ENCODE measurements around the gene GABARAPL2. TPM values are rescaled to one million over a fixed set of nuclear protein-coding genes. Genes with fewer than 3 reads are reported as not detected.
A peak's percentile ranks its signal among the peaks of the same experiment; 100 is the strongest.

Gene GABARAPL2
- total and polyA plus RNA-seq, 2 experiments from 2014 or later = 47.8 to 130 TPM

DNA sequence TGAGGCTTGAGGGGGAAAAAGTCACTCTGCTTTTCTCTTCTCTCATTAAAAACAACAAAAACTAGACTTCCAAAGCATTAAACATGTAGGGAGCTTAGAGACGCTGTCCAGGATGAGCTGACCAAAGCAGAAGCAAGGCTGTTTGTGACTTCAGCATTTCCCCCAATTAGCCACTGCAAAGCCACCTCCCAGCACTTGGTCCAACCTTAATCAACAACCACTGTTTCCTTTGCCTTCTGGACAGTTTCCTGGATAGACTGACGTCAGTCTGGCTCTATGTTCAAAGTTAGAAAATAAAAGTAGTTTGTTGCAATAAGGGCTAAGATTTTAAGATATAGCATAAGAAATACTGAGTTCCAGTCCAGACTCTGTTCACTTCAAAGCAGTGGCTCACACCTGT lies 13.2 kb upstream of the GABARAPL2 start (continued):
- TF ChIP-seq EZH2phosphoT487 (IDR thresholded peaks at IDR 0.05; ENCODE audit: unreplicated experiment) = no peak
- no peak for TF ChIP-seq CREB1 (CRISPR knock-in tag; IDR thresholded peaks at IDR 0.05; ENCODE audit: low read depth)
- TF ChIP-seq, protein P1, sequence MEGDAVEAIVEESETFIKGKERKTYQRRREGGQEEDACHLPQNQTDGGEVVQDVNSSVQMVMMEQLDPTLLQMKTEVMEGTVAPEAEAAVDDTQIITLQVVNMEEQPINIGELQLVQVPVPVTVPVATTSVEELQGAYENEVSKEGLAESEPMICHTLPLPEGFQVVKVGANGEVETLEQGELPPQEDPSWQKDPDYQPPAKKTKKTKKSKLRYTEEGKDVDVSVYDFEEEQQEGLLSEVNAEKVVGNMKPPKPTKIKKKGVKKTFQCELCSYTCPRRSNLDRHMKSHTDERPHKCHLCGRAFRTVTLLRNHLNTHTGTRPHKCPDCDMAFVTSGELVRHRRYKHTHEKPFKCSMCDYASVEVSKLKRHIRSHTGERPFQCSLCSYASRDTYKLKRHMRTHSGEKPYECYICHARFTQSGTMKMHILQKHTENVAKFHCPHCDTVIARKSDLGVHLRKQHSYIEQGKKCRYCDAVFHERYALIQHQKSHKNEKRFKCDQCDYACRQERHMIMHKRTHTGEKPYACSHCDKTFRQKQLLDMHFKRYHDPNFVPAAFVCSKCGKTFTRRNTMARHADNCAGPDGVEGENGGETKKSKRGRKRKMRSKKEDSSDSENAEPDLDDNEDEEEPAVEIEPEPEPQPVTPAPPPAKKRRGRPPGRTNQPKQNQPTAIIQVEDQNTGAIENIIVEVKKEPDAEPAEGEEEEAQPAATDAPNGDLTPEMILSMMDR (conservative IDR thresholded peaks at IDR 0.05; ENCODE audit: low read depth in 2 of 2) = no peak
- TF ChIP-seq, protein P2, sequence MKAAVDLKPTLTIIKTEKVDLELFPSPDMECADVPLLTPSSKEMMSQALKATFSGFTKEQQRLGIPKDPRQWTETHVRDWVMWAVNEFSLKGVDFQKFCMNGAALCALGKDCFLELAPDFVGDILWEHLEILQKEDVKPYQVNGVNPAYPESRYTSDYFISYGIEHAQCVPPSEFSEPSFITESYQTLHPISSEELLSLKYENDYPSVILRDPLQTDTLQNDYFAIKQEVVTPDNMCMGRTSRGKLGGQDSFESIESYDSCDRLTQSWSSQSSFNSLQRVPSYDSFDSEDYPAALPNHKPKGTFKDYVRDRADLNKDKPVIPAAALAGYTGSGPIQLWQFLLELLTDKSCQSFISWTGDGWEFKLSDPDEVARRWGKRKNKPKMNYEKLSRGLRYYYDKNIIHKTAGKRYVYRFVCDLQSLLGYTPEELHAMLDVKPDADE (IDR thresholded peaks at IDR 0.05) = no peak
- TF ChIP-seq NANOG (IDR thresholded peaks at IDR 0.05; ENCODE audit: borderline replicate concordance) = no peak
- no peak for TF ChIP-seq ZNF114 (CRISPR knock-in tag; IDR thresholded peaks at IDR 0.05)
- no peak for TF ChIP-seq EZH2 (IDR thresholded peaks at IDR 0.05; ENCODE audit: low read depth, unreplicated experiment)
- no peak for TF ChIP-seq JUNB (IDR thresholded peaks at IDR 0.05; ENCODE audit: unreplicated experiment)
- TF ChIP-seq STAT1 (IDR thresholded peaks at IDR 0.05; ENCODE audit: unreplicated experiment) = no peak

DNA sequence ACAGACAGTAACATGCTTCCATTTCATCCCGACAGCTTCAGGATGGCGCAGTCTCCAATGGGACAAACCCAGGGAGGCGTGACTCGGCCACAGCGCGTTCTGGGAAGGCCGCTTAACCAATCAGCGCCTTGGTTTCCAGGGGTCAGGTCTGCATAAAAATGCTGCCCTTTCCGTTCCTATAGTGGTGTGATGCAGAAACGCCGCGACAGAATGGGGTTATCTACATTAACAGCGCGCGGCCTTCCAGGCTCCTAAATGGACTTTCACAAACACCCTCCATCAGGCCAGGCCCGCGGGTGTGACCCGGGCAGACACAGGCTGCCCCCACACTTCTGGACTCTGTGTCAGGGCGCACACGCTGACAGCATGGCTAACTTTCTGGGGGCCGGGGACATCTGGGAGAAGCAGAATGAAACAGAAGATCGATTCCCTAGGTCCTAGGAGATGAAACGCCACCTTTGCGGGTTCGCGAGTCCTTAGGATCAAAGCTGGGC lies 10.9 kb upstream of the GABARAPL2 start:
- peak overlapping the region; percentile 89 for H2AFZ ChIP-seq

More for the DNA sequence above, 10.9 kb upstream of the GABARAPL2 start:
- H3K4me3 Mint-ChIP-seq = peak overlapping the region; percentile 96
- ATAC-seq (peak; percentile 81), DNase-seq (ENCODE audit: low spot score) (peak; percentile 98)
- H3K4me3 ChIP-seq = peak overlapping the region; percentile 73
- no peaks in the 10 kb centered on the region; the same call in 1 of the 2 replicates for H3K79me2 ChIP-seq (replicated peaks; ENCODE audit: insufficient read depth)
- H3K36me3 ChIP-seq (ENCODE audit: insufficient read depth) = no peaks in the 10 kb centered on the region
- no peaks in the 10 kb centered on the region for H3K9me2 ChIP-seq (ENCODE audit: insufficient read depth)
- H3K27me3 ChIP-seq (ENCODE audit: insufficient read depth) = no peaks in the 10 kb centered on the region
- H3K4me1 ChIP-seq (ENCODE audit: insufficient read depth) = peaks cover 21% of the 10 kb centered on the region
- H3K27ac Mint-ChIP-seq = peak overlapping the region; percentile 98
- no peaks in the 10 kb centered on the region for H3K36me3 Mint-ChIP-seq (ENCODE audit: low read depth)
- H4K20me1 ChIP-seq (replicated peaks; ENCODE audit: insufficient read depth) = no peaks in the 10 kb centered on the region
- TF ChIP-seq POLR2AphosphoS5 (IDR thresholded peaks at IDR 0.05; ENCODE audit: low read depth) = peak; percentile 79
- TF ChIP-seq, protein P2 (IDR thresholded peaks at IDR 0.05) = no peak
- TF ChIP-seq, protein P1 (conservative IDR thresholded peaks at IDR 0.05; ENCODE audit: low read depth in 2 of 2) = no peak
- no peak for TF ChIP-seq STAT1 (IDR thresholded peaks at IDR 0.05; ENCODE audit: unreplicated experiment)
- TF ChIP-seq EZH2 (IDR thresholded peaks at IDR 0.05; ENCODE audit: low read depth, unreplicated experiment) = no peak
- no peak for TF ChIP-seq ZNF331 (CRISPR knock-in tag; IDR thresholded peaks at IDR 0.05; ENCODE audit: low read depth)
- no peak for TF ChIP-seq ZNF114 (CRISPR knock-in tag; IDR thresholded peaks at IDR 0.05)
- TF ChIP-seq CREB1 (CRISPR knock-in tag; IDR thresholded peaks at IDR 0.05; ENCODE audit: low read depth) = peak; percentile 93
- no peak overlapping the region for H3K27ac ChIP-seq (ENCODE audit: low read depth)
- H3F3A ChIP-seq (replicated peaks; ENCODE audit: low read depth) = no peaks in the 10 kb centered on the region
- peaks cover 11% of the 10 kb centered on the region for H3K27me3 Mint-ChIP-seq (ENCODE audit: insufficient read depth, low read depth, poor library complexity)
- H3K4me2 ChIP-seq = peak overlapping the region; percentile 87
- no peaks in the 10 kb centered on the region for H3K9me3 Mint-ChIP-seq
- H3K4me1 Mint-ChIP-seq = peaks cover 24% of the 10 kb centered on the region
